ENCODE measurements around the gene ITIH4. TPM values are rescaled to one million over a fixed set of nuclear protein-coding genes. Genes with fewer than 3 reads are reported as not detected.
A peak's percentile ranks its signal among the peaks of the same experiment; 100 is the strongest.

ITIH4 gene
- 4.3 TPM for total RNA-seq
- long read RNA-seq, partial matches to known transcripts: 1 of 1 reads
- long read RNA-seq, other reads (novel, unspliced or antisense): 0 of 1 reads

- no peak for DNase-seq (ENCODE audit: low spot score)
Measured at GRCh38 chr3:52830535-52831258, at the start of gene ITIH4. Gene ITIH4 (minus strand): TSS chr3:52830672. CDS start chr3:52830642, 30 bp downstream.

GRCh38 chr3:52880047-52880446 lies 49.6 kb upstream of the ITIH4 start:
- DNase-seq (ENCODE audit: low spot score): no peak

GRCh38 chr3:52879581-52879980 lies 49.1 kb upstream of the ITIH4 start:
- no peak for DNase-seq (ENCODE audit: low spot score)

DNA sequence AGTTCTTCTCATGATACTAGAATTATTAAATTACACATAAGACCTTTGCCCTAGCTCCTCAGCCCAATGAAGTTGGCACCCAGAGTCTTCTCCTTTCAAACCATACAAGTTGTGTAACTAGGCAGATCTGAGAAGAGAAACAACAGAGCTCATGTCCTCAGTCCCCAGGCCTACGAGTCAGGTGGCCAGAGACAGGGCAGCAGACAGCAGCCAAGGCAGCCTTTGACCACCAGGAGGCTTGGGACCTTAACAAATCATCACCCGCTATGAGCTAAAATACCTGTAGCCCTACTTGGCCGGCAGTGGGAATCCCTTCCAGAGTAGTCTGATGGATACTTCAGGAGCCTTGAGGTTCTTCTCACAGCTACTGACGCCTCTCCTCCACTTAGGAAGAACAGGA lies 48.6 kb upstream of the ITIH4 start:
- DNase-seq (ENCODE audit: low spot score): no peak

DNA sequence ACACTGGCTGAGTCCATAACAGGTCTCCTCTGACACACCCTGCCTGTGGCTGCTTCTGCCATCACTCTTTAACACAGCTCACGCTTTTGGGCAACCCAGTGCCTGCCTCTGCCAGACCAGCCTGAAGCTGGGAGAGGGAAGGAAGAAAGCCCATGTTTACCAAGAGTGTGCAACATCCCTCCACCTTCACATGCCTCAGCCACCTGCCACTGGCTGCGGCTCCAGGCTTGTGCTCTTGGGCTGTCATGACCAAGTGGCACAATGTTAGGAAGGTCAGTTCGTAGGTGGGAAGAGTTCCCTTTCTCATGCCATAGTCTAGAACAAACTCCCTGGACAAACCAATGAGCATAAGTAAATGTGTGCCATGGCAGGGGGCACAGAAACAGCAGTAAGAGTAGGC lies 46.6 kb upstream of the ITIH4 start:
- DNase-seq (ENCODE audit: low spot score): no peak

GRCh38 chr3:52874864-52875587 lies 44.6 kb upstream of the ITIH4 start:
- peak; percentile 2 for DNase-seq (ENCODE audit: low spot score)

- no peak for DNase-seq (ENCODE audit: low spot score)
Measured at GRCh38 chr3:52874160-52874701, 43.8 kb upstream of the ITIH4 start.

DNA sequence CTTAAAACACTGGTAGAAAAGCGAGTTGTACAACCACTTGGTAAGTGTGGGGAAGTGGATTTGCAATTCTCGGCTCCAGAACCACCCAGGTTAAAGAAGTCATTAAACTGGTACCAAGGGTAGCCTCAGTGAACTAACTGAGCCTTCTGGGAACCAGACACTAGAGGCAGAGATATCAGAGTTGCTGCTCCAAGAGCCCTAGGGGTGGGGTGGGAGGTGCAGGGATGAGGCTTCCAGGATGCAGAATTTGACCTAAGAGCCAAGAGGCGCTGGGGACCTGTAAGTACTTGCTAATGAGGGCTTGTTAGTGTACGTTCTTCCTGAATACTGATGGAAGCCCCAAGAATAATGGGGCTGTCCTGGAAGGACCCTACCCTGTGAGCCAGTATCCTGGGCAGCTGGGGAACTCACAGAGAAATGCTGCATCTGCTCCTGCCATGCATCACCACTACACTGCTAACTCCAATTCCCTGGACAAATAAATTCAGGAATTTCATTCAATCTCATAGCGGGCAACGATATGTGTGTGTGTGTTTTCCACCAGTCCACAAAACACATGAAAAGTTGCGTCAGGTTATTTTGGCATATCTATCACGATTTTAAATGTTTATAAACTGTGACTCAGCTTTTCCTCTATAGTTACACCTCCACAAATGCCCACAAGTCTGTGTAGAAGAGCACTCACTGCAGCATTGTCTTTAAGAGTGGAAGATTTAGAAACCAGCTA lies 43.1 kb upstream of the ITIH4 start:
- DNase-seq (ENCODE audit: low spot score): peak; percentile 45

GRCh38 chr3:52872245-52872644 lies 41.8 kb upstream of the ITIH4 start:
- DNase-seq (ENCODE audit: low spot score): no peak

DNA sequence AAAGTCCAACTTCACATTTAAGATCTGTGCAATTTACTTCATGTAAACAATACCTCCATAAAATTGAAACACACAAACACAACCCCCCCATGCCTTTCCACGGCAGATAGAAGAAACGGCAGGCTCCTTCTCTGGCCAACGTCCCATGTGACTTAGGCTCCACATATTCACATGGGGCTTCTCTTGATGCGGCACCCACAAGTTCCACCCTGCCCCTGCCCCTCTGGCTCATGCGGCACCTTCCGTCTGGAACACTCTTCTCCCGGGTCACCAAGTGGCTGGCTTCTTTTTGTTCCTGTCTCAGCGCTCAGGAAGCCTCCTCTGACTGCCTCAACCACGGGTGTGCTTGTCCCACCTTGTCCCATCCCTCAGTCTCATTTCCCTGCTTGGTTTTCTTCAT lies 41.3 kb upstream of the ITIH4 start:
- peak; percentile 55 for DNase-seq (ENCODE audit: low spot score)

DNA sequence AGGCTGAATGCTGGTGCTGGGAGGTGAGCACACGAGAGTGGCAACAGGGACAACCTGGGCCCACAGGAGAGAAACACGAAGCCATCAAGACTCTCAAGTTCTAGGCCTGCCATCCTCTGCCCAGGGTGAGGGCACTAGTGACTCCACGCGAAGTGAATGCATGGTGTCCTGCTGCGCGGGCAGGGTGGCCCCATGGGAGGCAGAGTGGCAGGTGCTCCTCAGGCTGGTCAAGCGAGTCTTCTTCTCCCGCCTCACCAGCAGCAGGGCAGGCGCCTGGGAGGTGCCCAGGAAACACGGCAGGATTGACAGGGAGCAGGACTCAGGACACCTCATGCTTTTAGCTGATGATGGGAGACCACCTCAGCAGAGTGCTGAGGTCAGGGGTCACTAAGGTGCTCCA lies 40.0 kb upstream of the ITIH4 start:
- no peak for DNase-seq (ENCODE audit: low spot score)

GRCh38 chr3:52866427-52866826 lies 36.0 kb upstream of the ITIH4 start:
- DNase-seq (ENCODE audit: low spot score): no peak

- DNase-seq (ENCODE audit: low spot score): no peak
Measured at GRCh38 chr3:52865994-52866393, 35.5 kb upstream of the ITIH4 start.

DNA sequence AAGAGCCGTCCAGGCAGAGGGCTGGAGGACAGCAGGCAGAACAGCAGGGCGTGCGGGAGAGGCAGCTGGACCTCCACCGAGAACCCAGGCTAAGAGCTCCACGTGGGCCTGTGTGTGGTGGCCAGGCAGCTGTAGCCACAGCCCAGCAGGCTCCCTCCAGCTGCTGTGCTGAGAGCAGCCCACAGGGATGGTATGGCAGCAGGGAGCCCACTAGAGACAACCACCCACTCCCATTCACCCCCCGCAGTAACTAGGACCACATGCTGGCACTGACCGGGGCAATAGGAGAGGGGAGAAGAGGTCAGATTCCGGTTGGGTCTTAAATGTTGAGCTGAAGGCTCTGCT lies 29.9 kb upstream of the ITIH4 start:
- no peak for DNase-seq (ENCODE audit: low spot score)

DNA sequence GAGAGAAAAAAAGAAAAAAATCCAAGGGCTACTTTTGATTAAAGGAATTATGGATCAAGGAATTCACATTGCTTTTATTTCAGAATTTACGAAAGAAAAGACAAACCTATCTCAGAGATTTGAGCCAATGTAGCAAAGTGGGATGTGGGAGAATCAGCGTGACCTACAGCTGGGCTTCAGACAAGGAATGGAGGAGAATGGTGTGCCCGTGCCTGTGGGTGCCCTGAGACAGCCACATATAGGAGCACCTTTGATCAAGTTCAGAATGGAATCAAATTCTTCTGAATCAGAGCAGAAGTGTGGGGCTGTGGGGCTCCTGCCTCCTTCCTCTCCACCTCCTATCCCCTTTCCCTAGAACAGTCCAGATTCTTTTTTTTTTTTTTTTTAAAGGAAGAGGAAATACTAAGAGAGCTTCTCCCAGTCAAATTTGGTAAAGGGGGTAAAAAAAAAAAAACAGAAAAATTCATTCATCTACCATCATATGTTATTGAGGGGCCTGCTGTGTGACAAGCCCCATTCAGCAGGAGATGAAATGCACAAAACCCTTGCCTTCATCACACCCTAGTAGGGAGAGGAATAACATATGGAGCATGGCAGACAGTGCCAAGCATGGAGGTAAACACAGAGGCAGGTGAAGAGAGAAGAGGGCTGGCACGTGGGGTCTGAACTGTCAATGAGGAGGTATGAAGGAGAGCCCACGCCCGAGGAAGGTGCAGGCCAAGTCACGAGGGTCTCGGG lies 29.4 kb upstream of the ITIH4 start:
- DNase-seq (ENCODE audit: low spot score): no peak

- no peak for DNase-seq (ENCODE audit: low spot score)
Measured at GRCh38 chr3:52857864-52858263, 27.4 kb upstream of the ITIH4 start.

- DNase-seq (ENCODE audit: low spot score): no peak
Measured at GRCh38 chr3:52857133-52857532, 26.7 kb upstream of the ITIH4 start.

GRCh38 chr3:52856666-52857065 lies 26.2 kb upstream of the ITIH4 start:
- DNase-seq (ENCODE audit: low spot score): no peak

- no peak for DNase-seq (ENCODE audit: low spot score)
Measured at GRCh38 chr3:52854013-52854412, 23.5 kb upstream of the ITIH4 start.

- no peak for DNase-seq (ENCODE audit: low spot score)
Measured at GRCh38 chr3:52852419-52852818, 21.9 kb upstream of the ITIH4 start.

GRCh38 chr3:52851348-52851747 lies 20.9 kb upstream of the ITIH4 start:
- no peak for DNase-seq (ENCODE audit: low spot score)

Measured in mesenteric fat pad (tissue), 1 donor.